ENCODE results near the gene CACNA1A. TPM values are rescaled to one million over a fixed set of nuclear protein-coding genes. Genes with fewer than 3 reads are reported as not detected.
A peak's percentile ranks its signal among the peaks of the same experiment; 100 is the strongest.

Gene CACNA1A
- total and polyA plus RNA-seq, 2 of the 13 experiments (the other 11 are each of a cell fraction or from before 2014, with no cell fraction given): not detected

GRCh38 chr19:13164343-13165161, 341.7 kb downstream of the CACNA1A start (continued):
- TF ChIP-seq SKIL (CRISPR knock-in tag; IDR thresholded peaks at IDR 0.05; ENCODE audit: borderline replicate concordance): peak; percentile 77; the same call in 1 of the 2 replicates
- TF ChIP-seq BRF2 (CRISPR knock-in tag; IDR thresholded peaks at IDR 0.05): no peak
- no peak for TF ChIP-seq SOX6 (IDR thresholded peaks at IDR 0.05)
- peak; percentile 95 for TF ChIP-seq SOX6 (CRISPR knock-in tag; IDR thresholded peaks at IDR 0.05)
- no peak for TF ChIP-seq ZNF703 (CRISPR knock-in tag; IDR thresholded peaks at IDR 0.05; ENCODE audit: borderline replicate concordance)
- no peak for TF ChIP-seq ZNF800 (CRISPR knock-in tag; IDR thresholded peaks at IDR 0.05)
- no peak for TF ChIP-seq ZFP36 (IDR thresholded peaks at IDR 0.05; ENCODE audit: borderline replicate concordance, low read depth, low read length, partially characterized antibody)
- no peak for TF ChIP-seq SNRNP70 (IDR thresholded peaks at IDR 0.05; ENCODE audit: low read depth, low read length)
- TF ChIP-seq SMAD3 (CRISPR knock-in tag; IDR thresholded peaks at IDR 0.05): peak; percentile 93
- no peak for TF ChIP-seq ZNF775 (CRISPR knock-in tag; IDR thresholded peaks at IDR 0.05; ENCODE audit: borderline replicate concordance)
- TF ChIP-seq CCDC6 (CRISPR knock-in tag; IDR thresholded peaks at IDR 0.05): no peak
- TF ChIP-seq HNRNPLL (IDR thresholded peaks at IDR 0.05; ENCODE audit: low read depth, low read length, poor library complexity, severe bottlenecking): no peak
- TF ChIP-seq E2F2 (CRISPR knock-in tag; IDR thresholded peaks at IDR 0.05; ENCODE audit: borderline replicate concordance): no peak
- TF ChIP-seq ZNF547 (CRISPR knock-in tag; IDR thresholded peaks at IDR 0.05): peak; percentile 16; the same call in 1 of the 2 replicates
- TF ChIP-seq SRF (IDR thresholded peaks at IDR 0.05; ENCODE audit: low read depth, low read length): 0 out of 2 replicates have a peak, but pooled peaks have one; percentile 46
- TF ChIP-seq FOXM1 (CRISPR knock-in tag; IDR thresholded peaks at IDR 0.05): no peak
- no peak for TF ChIP-seq NFIB (CRISPR knock-in tag; IDR thresholded peaks at IDR 0.05; ENCODE audit: borderline replicate concordance)
- TF ChIP-seq ZNF510 (CRISPR knock-in tag; IDR thresholded peaks at IDR 0.05; ENCODE audit: low read depth): no peak
- peak; percentile 61 for TF ChIP-seq DMAP1 (CRISPR knock-in tag; IDR thresholded peaks at IDR 0.05)
- TF ChIP-seq ZNF512B (CRISPR knock-in tag; IDR thresholded peaks at IDR 0.05; ENCODE audit: borderline replicate concordance): no peak

Measured in HepG2 (cell line).